ENCODE measurements around the gene ADH1B.
"Not testable (repeated sequence)": the region's sequence is repeated elsewhere in the genome, so short reads cannot be mapped to it uniquely, and the experiment has no call there.

The ADH1B gene

GRCh38 chr4:99352602-99353537, 31.7 kb upstream of the ADH1B start, which contains the start of gene ADH1C:
ADH1C (minus strand) TSS chr4:99352746; CDS start chr4:99352675, 71 bp downstream.
- Histone ChIP-seq H3K4me1 (ENCODE audit: insufficient read depth, low read length) (peaks cover 6% of the 10 kb centered on the region), H3K27ac (ENCODE audit: low read depth, low read length) (no peak within 1 kb of the TSS), H3K9ac (ENCODE audit: low read length) (no peak within 1 kb of the TSS), H3K9me3 (ENCODE audit: low read length) (no peaks in the 10 kb centered on the region), H3K27me3 (ENCODE audit: control insufficient read depth in 1 of 2, insufficient read depth in 2 of 2, low read length in 2 of 2) (no peaks in the 10 kb centered on the region), H3K4me3 (ENCODE audit: low read depth in 1 of 2, low read length in 2 of 2) (no peak within 1 kb of the TSS), H3K36me3 (ENCODE audit: insufficient read depth, low read length) (no peaks in the 10 kb centered on the region)

GRCh38 chr4:99351487-99351886, 30.3 kb upstream of the ADH1B start:
- H3K4me3 ChIP-seq (ENCODE audit: low read depth in 1 of 2, low read length in 2 of 2) = no peak overlapping the region
- H3K4me1 ChIP-seq (ENCODE audit: insufficient read depth, low read length) = peaks cover 6% of the 10 kb centered on the region
- no peaks in the 10 kb centered on the region for H3K27me3 ChIP-seq (ENCODE audit: control insufficient read depth in 1 of 2, insufficient read depth in 2 of 2, low read length in 2 of 2)
- H3K36me3 ChIP-seq (ENCODE audit: insufficient read depth, low read length) = no peaks in the 10 kb centered on the region
- no peak overlapping the region for H3K27ac ChIP-seq (ENCODE audit: low read depth, low read length)
- no peaks in the 10 kb centered on the region for H3K9me3 ChIP-seq (ENCODE audit: low read length)
- no peak overlapping the region for H3K9ac ChIP-seq (ENCODE audit: low read length)

- no peaks in the 10 kb centered on the region for H3K9me3 ChIP-seq (ENCODE audit: low read length)
- H3K4me3 ChIP-seq (ENCODE audit: low read depth in 1 of 2, low read length in 2 of 2) = no peak overlapping the region
- H3K27ac ChIP-seq (ENCODE audit: low read depth, low read length) = no peak overlapping the region
- H3K36me3 ChIP-seq (ENCODE audit: insufficient read depth, low read length) = no peaks in the 10 kb centered on the region
- H3K4me1 ChIP-seq (ENCODE audit: insufficient read depth, low read length) = peaks cover 6% of the 10 kb centered on the region
- H3K27me3 ChIP-seq (ENCODE audit: control insufficient read depth in 1 of 2, insufficient read depth in 2 of 2, low read length in 2 of 2) = no peaks in the 10 kb centered on the region
- no peak overlapping the region for H3K9ac ChIP-seq (ENCODE audit: low read length)
These were observed 28.1 kb upstream of the ADH1B start for GRCh38 chr4:99349338-99349737.

GRCh38 chr4:99342624-99343023, 21.4 kb upstream of the ADH1B start:
- not testable (repeated sequence) for H3K4me1 ChIP-seq (ENCODE audit: insufficient read depth, low read length); H3K9ac ChIP-seq (ENCODE audit: low read length); H3K36me3 ChIP-seq (ENCODE audit: insufficient read depth, low read length); H3K4me3 ChIP-seq (ENCODE audit: low read depth in 1 of 2, low read length in 2 of 2); H3K27me3 ChIP-seq (ENCODE audit: control insufficient read depth in 1 of 2, insufficient read depth in 2 of 2, low read length in 2 of 2); H3K9me3 ChIP-seq (ENCODE audit: low read length); H3K27ac ChIP-seq (ENCODE audit: low read depth, low read length)

GRCh38 chr4:99341426-99341825, 20.2 kb upstream of the ADH1B start:
- Histone ChIP-seq H3K27ac (ENCODE audit: low read depth, low read length) (no peak overlapping the region), H3K36me3 (ENCODE audit: insufficient read depth, low read length) (no peaks in the 10 kb centered on the region), H3K27me3 (ENCODE audit: control insufficient read depth in 1 of 2, insufficient read depth in 2 of 2, low read length in 2 of 2) (no peaks in the 10 kb centered on the region), H3K9ac (ENCODE audit: low read length) (no peak overlapping the region), H3K9me3 (ENCODE audit: low read length) (no peaks in the 10 kb centered on the region), H3K4me3 (ENCODE audit: low read depth in 1 of 2, low read length in 2 of 2) (no peak overlapping the region), H3K4me1 (ENCODE audit: insufficient read depth, low read length) (no peaks in the 10 kb centered on the region)

- Histone ChIP-seq H3K9me3 (ENCODE audit: low read length) (no peaks in the 10 kb centered on the region), H3K4me3 (ENCODE audit: low read depth in 1 of 2, low read length in 2 of 2) (no peak overlapping the region)
These were observed 18.0 kb upstream of the ADH1B start for GRCh38 chr4:99339172-99339571.

GRCh38 chr4:99336553-99336952, 15.4 kb upstream of the ADH1B start:
- Histone ChIP-seq H3K9me3 (ENCODE audit: low read length) (no peaks in the 10 kb centered on the region), H3K36me3 (ENCODE audit: insufficient read depth, low read length) (no peaks in the 10 kb centered on the region), H3K4me3 (ENCODE audit: low read depth in 1 of 2, low read length in 2 of 2) (no peak overlapping the region), H3K9ac (ENCODE audit: low read length) (no peak overlapping the region), H3K4me1 (ENCODE audit: insufficient read depth, low read length) (no peaks in the 10 kb centered on the region), H3K27me3 (ENCODE audit: control insufficient read depth in 1 of 2, insufficient read depth in 2 of 2, low read length in 2 of 2) (no peaks in the 10 kb centered on the region), H3K27ac (ENCODE audit: low read depth, low read length) (no peak overlapping the region)

More at GRCh38 chr4:99339172-99339571, 18.0 kb upstream of the ADH1B start:
- H3K27ac ChIP-seq (ENCODE audit: low read depth, low read length) = no peak overlapping the region
- no peak overlapping the region for H3K9ac ChIP-seq (ENCODE audit: low read length)
- no peaks in the 10 kb centered on the region for H3K27me3 ChIP-seq (ENCODE audit: control insufficient read depth in 1 of 2, insufficient read depth in 2 of 2, low read length in 2 of 2)
- no peaks in the 10 kb centered on the region for H3K36me3 ChIP-seq (ENCODE audit: insufficient read depth, low read length)
- no peaks in the 10 kb centered on the region for H3K4me1 ChIP-seq (ENCODE audit: insufficient read depth, low read length)

GRCh38 chr4:99334880-99335279, 13.7 kb upstream of the ADH1B start:
- Histone ChIP-seq H3K27ac (ENCODE audit: low read depth, low read length) (no peak overlapping the region), H3K9ac (ENCODE audit: low read length) (no peak overlapping the region), H3K4me1 (ENCODE audit: insufficient read depth, low read length) (no peaks in the 10 kb centered on the region), H3K36me3 (ENCODE audit: insufficient read depth, low read length) (no peaks in the 10 kb centered on the region), H3K9me3 (ENCODE audit: low read length) (no peaks in the 10 kb centered on the region), H3K27me3 (ENCODE audit: control insufficient read depth in 1 of 2, insufficient read depth in 2 of 2, low read length in 2 of 2) (no peaks in the 10 kb centered on the region), H3K4me3 (ENCODE audit: low read depth in 1 of 2, low read length in 2 of 2) (no peak overlapping the region)

GRCh38 chr4:99330648-99331047, 9.4 kb upstream of the ADH1B start:
- H3K4me1 ChIP-seq (ENCODE audit: insufficient read depth, low read length) = peaks cover 3% of the 10 kb centered on the region
- no peak overlapping the region for H3K4me3 ChIP-seq (ENCODE audit: low read depth in 1 of 2, low read length in 2 of 2)
- H3K9ac ChIP-seq (ENCODE audit: low read length) = no peak overlapping the region
- H3K27ac ChIP-seq (ENCODE audit: low read depth, low read length) = no peak overlapping the region
- H3K9me3 ChIP-seq (ENCODE audit: low read length) = no peaks in the 10 kb centered on the region
- H3K27me3 ChIP-seq (ENCODE audit: control insufficient read depth in 1 of 2, insufficient read depth in 2 of 2, low read length in 2 of 2) = no peaks in the 10 kb centered on the region
- H3K36me3 ChIP-seq (ENCODE audit: insufficient read depth, low read length) = no peaks in the 10 kb centered on the region

GRCh38 chr4:99329876-99330275, 8.7 kb upstream of the ADH1B start:
- Histone ChIP-seq H3K27me3 (ENCODE audit: control insufficient read depth in 1 of 2, insufficient read depth in 2 of 2, low read length in 2 of 2) (no peaks in the 10 kb centered on the region), H3K27ac (ENCODE audit: low read depth, low read length) (no peak overlapping the region), H3K4me3 (ENCODE audit: low read depth in 1 of 2, low read length in 2 of 2) (no peak overlapping the region), H3K9me3 (ENCODE audit: low read length) (no peaks in the 10 kb centered on the region), H3K9ac (ENCODE audit: low read length) (no peak overlapping the region), H3K4me1 (ENCODE audit: insufficient read depth, low read length) (peaks cover 10% of the 10 kb centered on the region), H3K36me3 (ENCODE audit: insufficient read depth, low read length) (no peaks in the 10 kb centered on the region)

- Histone ChIP-seq H3K27me3 (ENCODE audit: control insufficient read depth in 1 of 2, insufficient read depth in 2 of 2, low read length in 2 of 2) (no peaks in the 10 kb centered on the region), H3K9ac (ENCODE audit: low read length) (no peak overlapping the region), H3K4me3 (ENCODE audit: low read depth in 1 of 2, low read length in 2 of 2) (no peak overlapping the region), H3K27ac (ENCODE audit: low read depth, low read length) (peak overlapping the region; percentile 73), H3K4me1 (ENCODE audit: insufficient read depth, low read length) (peaks cover 32% of the 10 kb centered on the region), H3K36me3 (ENCODE audit: insufficient read depth, low read length) (no peaks in the 10 kb centered on the region), H3K9me3 (ENCODE audit: low read length) (no peaks in the 10 kb centered on the region)
These were observed 3.8 kb upstream of the ADH1B start for GRCh38 chr4:99324979-99325378.

- no peaks in the 10 kb centered on the region for H3K9me3 ChIP-seq (ENCODE audit: low read length)
- no peak overlapping the region for H3K9ac ChIP-seq (ENCODE audit: low read length)
- no peaks in the 10 kb centered on the region for H3K36me3 ChIP-seq (ENCODE audit: insufficient read depth, low read length)
- H3K4me1 ChIP-seq (ENCODE audit: insufficient read depth, low read length) = peaks cover 32% of the 10 kb centered on the region
- H3K4me3 ChIP-seq (ENCODE audit: low read depth in 1 of 2, low read length in 2 of 2) = no peak overlapping the region
- H3K27me3 ChIP-seq (ENCODE audit: control insufficient read depth in 1 of 2, insufficient read depth in 2 of 2, low read length in 2 of 2) = no peaks in the 10 kb centered on the region
- peak overlapping the region; percentile 63 for H3K27ac ChIP-seq (ENCODE audit: low read depth, low read length)
These were observed 3.2 kb upstream of the ADH1B start for GRCh38 chr4:99324361-99324760.

All from muscle layer of colon (tissue), 2 donors.